Calu3 (cell line): ENCODE measurements around the gene CALN1. TPM values are rescaled to one million over a fixed set of nuclear protein-coding genes. Genes with fewer than 3 reads are reported as not detected.
A peak's percentile ranks its signal among the peaks of the same experiment; 100 is the strongest.

Experiments used
- BruUV-seq: library from RNA; stranded (reverse); fragments of 400-500 nt; replicated peaks from 2 replicates; lab custom pipeline; 2021; lab: Mats Ljungman, UMichigan
- CTCF ChIA-PET: fragments of 300-600 bp; sonication (Branson Sonifier 250); formaldehyde crosslinking; loops from one replicate; lab custom pipeline; 2022; ENCODE audit warnings: antibody characterized with exemption; lab: Charles Lee
- DNase-seq: peaks from one replicate; pipeline ENCODE4 v3.0.0; 2022
- H3K27ac Mint-ChIP-seq: one replicate; pipeline ENCODE4 v1.8.0; 2022; ENCODE audit warnings: mixed read lengths; ENCODE audit not compliant: unreplicated experiment
- H3K27me3 Mint-ChIP-seq: one replicate; pipeline ENCODE4 v1.8.0; 2022; ENCODE audit warnings: mixed read lengths; ENCODE audit not compliant: unreplicated experiment
- H3K36me3 Mint-ChIP-seq: one replicate; pipeline ENCODE4 v1.8.0; 2022; ENCODE audit warnings: mild to moderate bottlenecking, moderate library complexity, mixed read lengths; ENCODE audit not compliant: insufficient read depth, unreplicated experiment
- H3K4me1 Mint-ChIP-seq: one replicate; pipeline ENCODE4 v1.8.0; 2022; ENCODE audit warnings: mild to moderate bottlenecking, low read depth, mixed read lengths; ENCODE audit not compliant: unreplicated experiment
- H3K4me3 Mint-ChIP-seq: one replicate; pipeline ENCODE4 v1.8.0; 2022; ENCODE audit warnings: mild to moderate bottlenecking, low read depth, moderate library complexity, mixed read lengths; ENCODE audit not compliant: unreplicated experiment
- H3K9me3 Mint-ChIP-seq: one replicate; pipeline ENCODE4 v1.8.0; 2022; ENCODE audit warnings: low read depth, mixed read lengths; ENCODE audit not compliant: unreplicated experiment
- CTCF ChIP-seq: fragments of 200-600 bp; IDR thresholded peaks from one replicate; pipeline ENCODE4 v1.8.0; 2022; ENCODE audit warnings: antibody characterized with exemption; ENCODE audit not compliant: unreplicated experiment
- intact Hi-C: fragments of 100-400 bp; cut with micrococcal nuclease; formaldehyde crosslinking; loops from one replicate; pipeline ENCODE4 v1.10.0; 2022; ENCODE audit not compliant: unreplicated experiment
- total RNA-seq: library from RNA; stranded (reverse); gene quantifications from 2 replicates; pipeline ENCODE4 v1.2.3, GENCODE V29; 2022

CALN1 gene
- total RNA-seq, 1 experiment from 2014 or later = not detected

GRCh38 chr7:72334066-72334465 is 78.1 kb downstream of the CALN1 start:
- Mint-ChIP-seq H3K4me1 (no peaks in the 10 kb centered on the region), H3K9me3 (peaks cover 5% of the 10 kb centered on the region), H3K36me3 (peaks cover 3% of the 10 kb centered on the region), H3K4me3 (no peak overlapping the region), H3K27me3 (peaks cover 12% of the 10 kb centered on the region), H3K27ac (no peak overlapping the region)
- intact Hi-C loops = no loop called here
- no peak for TF ChIP-seq CTCF
- CTCF ChIA-PET = no interaction called here
- BruUV-seq = no TSS peak
- no peak for DNase-seq

GRCh38 chr7:72326811-72327210 is 85.3 kb downstream of the CALN1 start:
- peaks cover 3% of the 10 kb centered on the region for H3K9me3 Mint-ChIP-seq
- H3K27me3 Mint-ChIP-seq = no peaks in the 10 kb centered on the region
- CTCF ChIA-PET = no interaction called here
- intact Hi-C loops = loop anchor here (5.0 kb wide), 1 partner anchor 155 kb away; no protein-coding TSS in a partner anchor
- H3K36me3 Mint-ChIP-seq = peaks cover 3% of the 10 kb centered on the region
- TF ChIP-seq CTCF = no peak
- no peak for DNase-seq
- BruUV-seq = no TSS peak
- H3K27ac Mint-ChIP-seq = no peak overlapping the region
- no peak overlapping the region for H3K4me3 Mint-ChIP-seq
- H3K4me1 Mint-ChIP-seq = no peaks in the 10 kb centered on the region

- intact Hi-C loops = loop anchor here (5.0 kb wide), 1 partner anchor 156 kb away; no protein-coding TSS in a partner anchor
- BruUV-seq = no TSS peak
- H3K27me3 Mint-ChIP-seq = no peaks in the 10 kb centered on the region
- no peaks in the 10 kb centered on the region for H3K4me1 Mint-ChIP-seq
- TF ChIP-seq CTCF = no peak
- no peak overlapping the region for H3K27ac Mint-ChIP-seq
- peak; percentile 21 for DNase-seq
- peaks cover 3% of the 10 kb centered on the region for H3K9me3 Mint-ChIP-seq
- CTCF ChIA-PET = no interaction called here
- H3K36me3 Mint-ChIP-seq = peaks cover 3% of the 10 kb centered on the region
- H3K4me3 Mint-ChIP-seq = no peak overlapping the region
Measured at GRCh38 chr7:72326365-72326764, 85.8 kb downstream of the CALN1 start.

GRCh38 chr7:72325561-72325960 is 86.6 kb downstream of the CALN1 start:
- CTCF ChIA-PET = no interaction called here
- BruUV-seq = no TSS peak
- TF ChIP-seq CTCF = no peak
- Mint-ChIP-seq H3K4me1 (no peaks in the 10 kb centered on the region), H3K36me3 (no peaks in the 10 kb centered on the region), H3K27me3 (no peaks in the 10 kb centered on the region), H3K4me3 (no peak overlapping the region), H3K9me3 (peaks cover 3% of the 10 kb centered on the region), H3K27ac (no peak overlapping the region)
- intact Hi-C loops = loop anchor here (5.0 kb wide), 1 partner anchor 157 kb away; no protein-coding TSS in a partner anchor
- no peak for DNase-seq
